ENCODE measurements around the gene DCDC1.

Gene DCDC1

DNA sequence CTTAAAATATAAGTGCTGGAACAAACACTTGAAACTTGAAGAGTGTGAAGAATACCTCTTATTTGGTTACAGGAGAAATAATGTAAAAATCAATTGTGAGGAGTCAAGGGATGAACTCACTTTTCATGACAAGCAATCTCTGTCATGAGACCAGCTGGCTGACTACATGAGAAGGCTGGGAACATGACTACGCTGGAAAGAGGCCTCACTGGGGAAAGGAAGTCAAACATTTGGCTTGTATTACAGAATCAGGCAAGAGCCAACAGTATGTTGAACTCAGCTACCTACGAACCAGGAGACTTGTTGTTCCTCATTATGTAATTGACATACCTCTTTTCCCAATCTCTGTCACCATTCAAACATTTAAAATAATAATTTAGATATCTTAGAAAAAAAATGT is 14.4 kb downstream of the DCDC1 start:
- TF ChIP-seq REST (IDR thresholded peaks at IDR 0.05; ENCODE audit: insufficient read depth in 1 of 2, low read depth in 2 of 2, low read length in 2 of 2) (no peak), TAF1 (IDR thresholded peaks at IDR 0.05; ENCODE audit: borderline replicate concordance, insufficient read depth, low read length) (no peak), POLR2AphosphoS5 (IDR thresholded peaks at IDR 0.05; ENCODE audit: low read depth, low read length) (no peak), SIN3A (IDR thresholded peaks at IDR 0.05; ENCODE audit: borderline replicate concordance, insufficient read depth, low read length) (no peak), FOXP2 (optimal IDR thresholded peaks at IDR 0.05; ENCODE audit: borderline replicate concordance, extremely low read depth, extremely low read length, insufficient read depth) (no peak)

DNA sequence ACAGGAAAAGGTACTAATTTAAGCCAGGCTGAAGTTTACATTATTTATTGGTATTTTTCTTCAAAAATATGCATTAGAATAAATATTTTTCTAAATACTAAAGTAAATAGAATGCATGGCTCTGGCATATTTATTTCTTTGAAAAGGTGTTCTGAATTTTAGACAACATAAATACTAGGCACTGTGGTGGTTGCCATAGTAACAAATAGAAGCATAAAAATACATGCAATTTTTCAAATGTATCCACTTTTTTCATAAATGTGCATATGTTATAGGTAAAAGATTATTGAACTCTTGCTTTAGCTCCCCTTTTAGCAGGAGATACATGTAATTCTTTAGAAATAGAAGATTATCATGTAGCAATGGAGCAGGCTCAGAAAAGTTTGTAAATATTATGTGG is 18.4 kb downstream of the DCDC1 start:
- no peak for TF ChIP-seq SIN3A (IDR thresholded peaks at IDR 0.05; ENCODE audit: borderline replicate concordance, insufficient read depth, low read length)
- no peak for TF ChIP-seq REST (IDR thresholded peaks at IDR 0.05; ENCODE audit: insufficient read depth in 1 of 2, low read depth in 2 of 2, low read length in 2 of 2)
- no peak for TF ChIP-seq FOXP2 (optimal IDR thresholded peaks at IDR 0.05; ENCODE audit: borderline replicate concordance, extremely low read depth, extremely low read length, insufficient read depth)
- TF ChIP-seq POLR2AphosphoS5 (IDR thresholded peaks at IDR 0.05; ENCODE audit: low read depth, low read length): no peak
- TF ChIP-seq TAF1 (IDR thresholded peaks at IDR 0.05; ENCODE audit: borderline replicate concordance, insufficient read depth, low read length): no peak

DNA sequence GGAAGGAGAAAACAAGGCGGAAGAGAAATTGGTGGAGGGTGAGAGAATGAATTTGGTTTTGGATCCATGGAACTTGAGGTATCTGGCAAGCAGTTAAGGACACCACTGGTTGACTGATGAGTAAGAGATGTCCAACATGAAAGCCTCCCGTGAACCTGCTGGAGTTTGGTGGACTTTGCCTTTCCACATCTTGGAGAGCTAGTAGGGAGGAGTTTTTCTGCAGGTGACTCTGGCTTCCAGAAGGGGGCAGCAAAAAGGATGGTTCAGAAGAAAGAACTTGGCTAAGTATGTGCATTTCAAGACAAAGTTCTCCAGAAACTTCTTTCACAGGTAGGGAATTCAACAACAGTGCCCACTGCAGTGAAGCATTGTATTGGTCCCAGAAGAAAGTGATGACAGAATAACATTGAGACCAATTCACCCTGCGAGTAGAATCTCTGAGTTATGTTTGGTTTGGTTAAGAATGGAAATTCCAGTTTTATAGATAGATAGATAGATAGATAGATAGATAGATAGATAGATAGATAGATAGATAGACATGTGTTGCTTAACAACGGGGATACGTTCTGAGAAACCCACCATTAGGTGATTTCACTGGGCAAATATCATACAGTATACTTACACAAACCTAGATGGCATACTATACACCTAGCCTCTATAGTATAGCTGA is 28.5 kb downstream of the DCDC1 start:
- no peak for TF ChIP-seq TAF1 (IDR thresholded peaks at IDR 0.05; ENCODE audit: borderline replicate concordance, insufficient read depth, low read length)
- TF ChIP-seq REST (IDR thresholded peaks at IDR 0.05; ENCODE audit: insufficient read depth in 1 of 2, low read depth in 2 of 2, low read length in 2 of 2): no peak
- no peak for TF ChIP-seq POLR2AphosphoS5 (IDR thresholded peaks at IDR 0.05; ENCODE audit: low read depth, low read length)
- no peak for TF ChIP-seq FOXP2 (optimal IDR thresholded peaks at IDR 0.05; ENCODE audit: borderline replicate concordance, extremely low read depth, extremely low read length, insufficient read depth)
- no peak for TF ChIP-seq SIN3A (IDR thresholded peaks at IDR 0.05; ENCODE audit: borderline replicate concordance, insufficient read depth, low read length)

DNA sequence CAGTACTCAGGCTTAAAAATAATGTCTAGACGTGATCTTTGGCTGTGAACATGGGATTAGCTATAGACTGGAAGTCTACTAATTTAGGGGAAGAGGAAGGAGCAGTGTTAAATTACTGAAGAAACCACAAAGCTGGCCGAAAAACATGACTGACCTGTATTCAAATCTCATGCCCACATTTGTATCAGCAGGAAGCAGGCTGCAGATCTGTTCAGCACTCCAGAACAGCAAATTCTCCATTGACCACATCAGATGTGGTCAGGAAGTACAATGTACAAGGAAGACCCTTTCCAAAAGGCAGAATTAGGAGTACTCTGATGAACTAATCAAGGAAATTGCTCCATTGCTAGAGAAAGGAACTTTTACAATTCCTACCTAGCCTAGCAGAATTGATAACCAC is 31.7 kb downstream of the DCDC1 start:
- TF ChIP-seq SIN3A (IDR thresholded peaks at IDR 0.05; ENCODE audit: borderline replicate concordance, insufficient read depth, low read length) (no peak), POLR2AphosphoS5 (IDR thresholded peaks at IDR 0.05; ENCODE audit: low read depth, low read length) (no peak), TAF1 (IDR thresholded peaks at IDR 0.05; ENCODE audit: borderline replicate concordance, insufficient read depth, low read length) (no peak), REST (IDR thresholded peaks at IDR 0.05; ENCODE audit: insufficient read depth in 1 of 2, low read depth in 2 of 2, low read length in 2 of 2) (no peak), FOXP2 (optimal IDR thresholded peaks at IDR 0.05; ENCODE audit: borderline replicate concordance, extremely low read depth, extremely low read length, insufficient read depth) (no peak)

Measured in PFSK-1 (cell line).